GM18520 (cell line): ENCODE results near the gene LMX1B.

Experiments used
- ATAC-seq: cut with Tn5 transposase; IDR thresholded peaks from one replicate; pipeline ENCODE4 v1.9.1; 2021; ENCODE audit not compliant: unreplicated experiment

The LMX1B gene

GRCh38 chr9:126694206-126695081 lies 80.7 kb downstream of the LMX1B start:
- no peak for ATAC-seq

DNA sequence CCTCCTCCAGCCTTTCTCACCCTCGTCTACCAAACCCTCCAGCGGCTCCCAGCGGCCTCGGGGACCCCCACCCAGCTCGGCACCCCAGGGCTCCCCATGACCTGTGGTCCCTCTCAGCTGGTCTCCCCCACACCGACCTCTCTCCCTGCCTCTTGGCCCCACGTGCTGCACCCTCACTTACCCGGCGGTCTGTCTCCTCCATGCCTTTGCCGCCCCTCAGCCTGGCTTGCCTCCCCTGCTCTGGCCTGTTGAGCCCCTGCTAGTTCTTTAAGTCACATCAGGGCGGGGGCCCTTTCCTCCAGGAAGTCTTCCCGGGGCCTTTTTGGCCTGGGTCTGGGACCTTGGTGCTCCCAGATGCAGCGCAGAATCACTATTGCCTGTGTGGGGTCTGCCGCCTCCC lies 81.5 kb downstream of the LMX1B start:
- ATAC-seq, result no peak

- ATAC-seq, result no peak
These were observed 82.1 kb downstream of the LMX1B start for GRCh38 chr9:126695701-126696400.

DNA sequence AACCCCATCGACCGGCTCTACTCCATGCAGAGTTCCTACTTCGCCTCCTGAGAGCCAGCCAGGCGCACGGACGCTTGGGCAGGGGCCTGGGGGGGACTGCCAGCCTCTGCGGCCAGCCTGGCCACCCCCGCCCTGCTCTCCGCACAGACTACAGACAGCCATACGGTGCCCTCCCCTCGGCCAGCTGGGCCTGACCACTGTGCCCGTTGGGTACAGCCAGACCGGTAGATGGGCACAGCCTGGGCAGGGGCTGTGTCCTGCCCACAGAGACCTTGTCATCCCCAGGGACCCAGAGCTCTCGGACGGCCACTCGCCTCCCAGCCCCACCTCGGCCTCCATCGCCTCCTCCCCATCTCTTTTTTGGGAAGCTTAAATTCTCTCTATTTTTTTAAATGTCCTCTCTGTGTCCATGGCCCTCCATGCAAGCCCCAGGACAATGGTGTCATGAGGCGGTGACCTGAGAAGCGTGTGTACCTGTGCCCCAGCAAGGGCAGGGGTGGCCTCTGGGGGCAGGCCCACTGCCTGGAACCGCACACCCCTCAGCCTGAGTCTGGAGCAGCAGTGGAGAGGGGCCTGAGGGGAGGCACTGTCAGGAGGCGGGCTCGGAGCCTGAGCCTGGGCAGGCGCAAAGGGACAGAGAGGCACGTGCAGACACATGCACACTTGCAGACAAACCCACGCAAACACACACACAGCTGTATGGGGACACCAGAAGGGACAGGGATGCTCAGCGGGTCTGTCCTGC lies 82.8 kb downstream of the LMX1B start:
- no peak for ATAC-seq

GRCh38 chr9:126697330-126697729 lies 83.6 kb downstream of the LMX1B start:
- no peak for ATAC-seq

- ATAC-seq, result no peak
These were observed 84.5 kb downstream of the LMX1B start for GRCh38 chr9:126698251-126698650.

GRCh38 chr9:126698756-126699155 lies 85.0 kb downstream of the LMX1B start:
- no peak for ATAC-seq

DNA sequence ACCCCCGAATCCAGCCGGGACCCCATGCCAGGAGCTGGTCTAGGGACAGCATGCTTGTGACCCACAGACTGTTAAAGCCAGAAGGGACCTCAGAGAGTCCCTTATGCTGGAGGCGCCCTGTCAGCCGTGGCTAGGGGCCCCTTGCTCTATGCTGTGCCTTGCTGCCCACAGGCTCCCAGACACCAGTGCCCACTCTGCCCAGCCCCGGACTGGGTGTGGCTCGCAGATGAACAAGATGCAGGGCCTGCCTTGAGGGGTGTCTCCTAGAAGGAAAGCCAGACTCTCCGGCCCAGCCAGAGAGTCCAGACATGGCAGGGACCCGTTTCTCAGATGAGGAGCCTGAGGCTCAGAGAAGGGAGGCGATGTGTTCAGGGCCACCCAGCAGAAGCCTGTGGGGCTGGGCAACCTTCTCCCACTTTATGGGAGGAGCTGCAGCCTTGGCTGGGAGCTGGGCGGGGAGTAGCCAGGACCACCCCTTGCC lies 85.7 kb downstream of the LMX1B start:
- no peak for ATAC-seq

GRCh38 chr9:126700296-126700695 lies 86.6 kb downstream of the LMX1B start:
- no peak for ATAC-seq

GRCh38 chr9:126700903-126701812 lies 87.4 kb downstream of the LMX1B start:
- no peak for ATAC-seq

- no peak for ATAC-seq
These were observed 88.0 kb downstream of the LMX1B start for GRCh38 chr9:126701813-126702140.

DNA sequence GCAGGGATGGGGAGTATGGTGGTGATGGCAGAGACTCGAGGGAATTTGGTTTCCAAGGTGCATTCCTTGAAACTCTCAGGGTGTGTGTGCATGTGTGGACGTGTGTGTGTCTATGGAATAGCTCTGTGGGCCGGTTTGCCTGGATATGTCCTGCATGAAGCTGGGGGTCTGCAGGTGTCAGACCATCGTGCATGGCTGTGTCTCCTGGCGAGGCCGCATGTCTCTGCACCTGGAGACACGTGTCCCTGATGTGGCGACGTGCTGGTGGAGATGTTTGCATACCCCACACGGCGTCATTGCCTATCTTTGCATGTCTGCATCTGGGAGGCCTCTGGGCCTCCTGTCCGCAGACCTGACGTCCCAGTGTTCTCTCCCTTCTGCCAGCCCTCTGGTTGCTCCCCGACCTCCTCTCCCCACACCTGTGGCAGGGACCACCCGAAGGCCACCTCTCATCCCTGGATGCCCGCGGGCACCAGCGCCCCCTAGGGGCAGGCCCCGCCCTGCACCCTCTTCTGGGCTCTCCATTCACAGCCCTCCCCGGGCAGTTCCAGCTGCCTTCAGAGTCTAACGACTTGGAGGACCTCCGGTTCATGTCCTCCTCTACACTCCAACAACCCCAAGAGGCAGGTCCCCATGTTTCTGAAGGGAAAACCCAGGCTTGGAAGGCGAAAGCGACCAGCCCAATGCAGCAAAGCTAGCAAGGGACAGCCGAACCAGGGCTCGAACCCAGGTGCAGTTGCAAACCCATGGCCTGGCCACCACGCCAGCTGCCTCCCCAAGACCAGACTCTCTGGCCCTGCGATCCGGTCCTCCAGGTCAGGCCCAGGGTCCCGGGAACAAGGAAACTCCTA lies 88.6 kb downstream of the LMX1B start:
- no peak for ATAC-seq

DNA sequence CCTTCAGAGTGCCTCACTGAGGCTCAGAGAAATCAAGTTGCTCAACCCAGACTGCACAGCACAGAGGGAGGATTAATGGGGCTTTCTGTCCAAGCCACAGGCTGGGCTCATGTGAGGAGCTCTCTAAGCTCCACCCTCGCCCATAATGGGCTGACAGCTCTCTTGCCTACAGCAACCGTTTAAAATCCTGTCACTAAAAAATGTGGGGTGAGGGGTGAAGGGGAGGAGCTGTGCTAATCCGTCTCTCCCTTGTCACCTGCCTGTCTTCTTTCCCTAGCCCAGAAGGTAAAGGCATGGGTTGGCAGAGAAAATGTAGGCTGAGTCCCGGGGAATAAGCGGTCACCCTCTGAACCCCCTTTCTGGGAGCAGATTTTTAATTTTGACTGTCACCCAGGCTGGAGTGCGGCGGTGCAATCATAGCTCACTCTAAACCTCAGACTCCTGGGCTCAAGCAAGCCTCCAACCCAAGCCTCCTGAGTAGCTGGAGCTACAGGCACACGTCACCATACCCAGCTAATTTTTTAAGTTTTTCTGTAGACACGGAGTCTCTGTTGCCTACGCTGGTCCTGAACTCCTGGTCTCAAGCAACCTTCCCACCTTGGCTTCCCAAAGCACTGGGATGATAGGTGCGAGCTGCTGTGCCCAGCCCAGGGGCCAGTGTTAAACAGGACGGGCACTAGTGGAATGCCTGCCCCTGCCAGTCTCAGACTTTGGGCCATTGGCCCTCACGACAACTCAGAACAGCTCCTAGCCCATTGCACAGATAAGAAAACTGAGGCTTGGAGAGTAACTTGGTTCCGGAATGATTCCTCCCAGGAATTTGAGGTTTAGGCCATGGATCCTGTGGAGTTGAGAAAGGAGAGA lies 89.5 kb downstream of the LMX1B start:
- ATAC-seq, result no peak

DNA sequence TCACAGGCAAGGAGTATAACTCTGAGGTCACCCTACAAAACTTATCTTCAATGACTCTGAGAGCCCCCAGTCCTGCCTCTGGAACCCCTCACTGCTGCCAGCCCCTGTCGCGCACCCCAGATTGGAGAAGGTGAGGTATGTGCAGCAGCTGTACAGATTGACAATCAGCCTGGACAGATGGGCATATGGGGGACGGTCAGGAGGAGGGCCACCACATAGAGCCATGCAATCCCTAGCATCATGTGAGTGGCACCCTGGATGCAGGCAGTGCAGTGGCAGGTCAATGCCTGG lies 90.1 kb downstream of the LMX1B start:
- no peak for ATAC-seq

DNA sequence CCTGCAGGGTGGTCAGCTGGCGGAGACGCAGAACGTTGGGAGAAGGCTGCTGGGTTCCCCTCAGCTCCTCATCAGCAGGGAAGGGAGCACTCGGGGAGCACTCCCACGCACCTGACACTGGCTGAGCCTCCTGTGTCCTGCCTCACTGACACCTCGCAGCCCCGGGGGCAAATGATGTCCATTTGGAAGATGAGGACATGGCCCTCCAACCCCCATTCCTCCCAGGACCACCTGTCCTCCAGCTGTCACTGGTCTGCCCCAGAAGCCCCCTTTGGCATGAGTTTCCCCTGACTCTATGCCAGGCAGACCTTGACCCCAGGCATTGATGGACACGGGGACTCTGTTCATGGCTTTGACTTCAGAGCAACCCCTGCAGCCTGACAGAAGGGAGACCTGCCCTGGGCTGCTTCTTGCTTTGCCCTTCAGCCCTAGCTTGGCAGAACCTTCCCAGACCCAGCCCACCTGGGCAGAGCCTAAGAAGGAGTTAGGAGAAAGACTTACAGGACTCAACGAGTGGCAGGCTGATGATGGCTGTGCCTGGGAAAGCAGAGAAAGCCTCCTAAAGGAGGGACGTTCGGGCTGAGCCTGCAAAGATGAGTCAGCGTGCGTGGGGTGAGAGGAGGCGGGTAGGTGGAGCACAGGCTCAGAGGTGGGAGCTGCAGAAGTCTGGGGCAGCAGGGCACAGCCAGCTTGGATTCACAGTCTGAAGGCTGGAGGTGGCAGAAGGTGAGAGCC lies 90.6 kb downstream of the LMX1B start:
- ATAC-seq, result no peak

DNA sequence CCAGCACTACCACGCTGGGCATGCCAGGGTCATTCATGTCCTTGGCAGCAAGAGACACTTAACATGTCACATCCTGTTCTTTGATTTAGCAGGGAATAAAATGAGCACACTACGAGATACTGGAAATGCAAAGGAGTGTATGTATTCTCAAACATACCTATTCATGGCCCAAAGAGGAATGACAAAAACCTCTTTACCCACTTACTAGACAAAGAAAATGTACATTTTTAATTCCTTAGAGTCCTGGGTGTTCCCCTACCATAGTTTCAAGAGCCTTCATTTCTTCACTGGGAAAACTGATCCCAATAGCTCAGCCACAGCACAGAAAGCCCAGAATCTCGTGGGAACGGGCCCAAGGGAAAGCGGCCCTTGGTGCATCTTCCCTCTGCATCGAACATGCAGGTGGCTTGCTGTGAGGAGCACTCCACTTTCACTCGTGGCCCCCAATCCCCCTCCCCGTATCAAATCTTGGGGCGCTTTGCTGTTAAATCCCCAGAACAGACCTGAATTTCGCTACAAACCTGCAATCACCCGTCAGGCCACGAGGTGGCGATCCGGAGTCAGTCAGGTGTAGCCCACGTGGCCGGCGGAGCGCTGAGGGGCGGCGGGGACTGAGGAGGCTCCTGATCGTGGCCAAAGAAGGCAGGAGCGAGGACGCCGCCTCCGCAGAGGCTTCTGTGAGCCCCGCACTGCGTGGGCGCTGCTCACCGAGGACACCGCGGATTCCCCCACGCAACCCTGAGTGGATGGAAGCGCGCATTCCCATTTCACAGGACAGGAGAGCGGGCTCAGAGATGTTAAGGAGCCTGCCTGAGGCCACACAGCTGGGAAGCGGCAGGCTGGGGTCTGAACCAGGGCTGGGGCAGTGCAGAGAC lies 91.4 kb downstream of the LMX1B start:
- peak; percentile 46 for ATAC-seq
